ENCODE results near the gene ZNF823.
"Not testable (repeated sequence)": the region's sequence is repeated elsewhere in the genome, so short reads cannot be mapped to it uniquely, and the experiment has no call there.

ZNF823 gene

GRCh38 chr19:11738746-11739620 is at the start of gene ZNF823:
TSS of gene ZNF823 (minus strand) at chr19:11738946. CDS start at chr19:11738819, 127 bp downstream.
- peak; percentile 92 to 98 for DNase-seq

GRCh38 chr19:11787536-11787935 is 48.8 kb upstream of the ZNF823 start:
- DNase-seq: no peak

- no peak for DNase-seq
Measured at GRCh38 chr19:11784356-11784755, 45.6 kb upstream of the ZNF823 start.

- DNase-seq: no peak
Measured at GRCh38 chr19:11783767-11784166, 45.0 kb upstream of the ZNF823 start.

GRCh38 chr19:11781295-11782057 is 42.7 kb upstream of the ZNF823 start:
- DNase-seq: no peak

- DNase-seq: no peak
Measured at GRCh38 chr19:11780431-11781020, 41.8 kb upstream of the ZNF823 start.

- not testable (repeated sequence) for DNase-seq
Measured at GRCh38 chr19:11776669-11777068, 37.9 kb upstream of the ZNF823 start.

- DNase-seq: not testable (repeated sequence)
Measured at GRCh38 chr19:11771520-11771919, 32.8 kb upstream of the ZNF823 start.

- DNase-seq: no peak
Measured at GRCh38 chr19:11769995-11770394, 31.2 kb upstream of the ZNF823 start.

- DNase-seq: peak; percentile 13 to 25
Measured at GRCh38 chr19:11767633-11768133, 28.9 kb upstream of the ZNF823 start.

- DNase-seq: peak; percentile 92 to 93
Measured at GRCh38 chr19:11766597-11767591, 28.1 kb upstream of the ZNF823 start, which contains the start of gene ZNF441. TSS of gene ZNF441 (plus strand) at chr19:11767000. CDS start at chr19:11767194, 194 bp downstream.

- DNase-seq: no peak
Measured at GRCh38 chr19:11763611-11764010, 24.9 kb upstream of the ZNF823 start.

GRCh38 chr19:11763117-11763516 is 24.4 kb upstream of the ZNF823 start:
- no peak for DNase-seq

- no peak for DNase-seq
Measured at GRCh38 chr19:11759805-11760204, 21.1 kb upstream of the ZNF823 start.

- no peak for DNase-seq
Measured at GRCh38 chr19:11756965-11757364, 18.2 kb upstream of the ZNF823 start.

- DNase-seq: no peak
Measured at GRCh38 chr19:11754663-11755062, 15.9 kb upstream of the ZNF823 start.

GRCh38 chr19:11752244-11752736 is 13.5 kb upstream of the ZNF823 start:
- no peak for DNase-seq

- DNase-seq: no peak
Measured at GRCh38 chr19:11749751-11750150, 11.0 kb upstream of the ZNF823 start.

- DNase-seq: no peak
Measured at GRCh38 chr19:11747277-11747676, 8.5 kb upstream of the ZNF823 start.

- DNase-seq: no peak
Measured at GRCh38 chr19:11745869-11746268, 7.1 kb upstream of the ZNF823 start.

GRCh38 chr19:11737964-11738745 is 591 bp downstream of the ZNF823 start:
- DNase-seq: peak; percentile 17 to 20
